Hematopoietic multipotent progenitor cell (in vitro differentiated cells): ENCODE data around the gene XPO6. TPM values are rescaled to one million over a fixed set of nuclear protein-coding genes. Genes with fewer than 3 reads are reported as not detected.
A peak's percentile ranks its signal among the peaks of the same experiment; 100 is the strongest.

Experiments used
- DNase-seq, 3 donors: peaks; one replicate each; pipeline ENCODE4 v3.0.0-alpha.2; 2011 to 2015; ENCODE audit warnings: low read depth in 2 of 3, low spot score in 2 of 3
- total RNA-seq: library from RNA; depleted of rRNA; stranded (reverse); fragments of >200 nt; gene quantifications from one replicate; pipeline ENCODE4 v1.2.3, GENCODE V29; 2012

Gene XPO6
- total RNA-seq, 1 donor, result 139 TPM

DNA sequence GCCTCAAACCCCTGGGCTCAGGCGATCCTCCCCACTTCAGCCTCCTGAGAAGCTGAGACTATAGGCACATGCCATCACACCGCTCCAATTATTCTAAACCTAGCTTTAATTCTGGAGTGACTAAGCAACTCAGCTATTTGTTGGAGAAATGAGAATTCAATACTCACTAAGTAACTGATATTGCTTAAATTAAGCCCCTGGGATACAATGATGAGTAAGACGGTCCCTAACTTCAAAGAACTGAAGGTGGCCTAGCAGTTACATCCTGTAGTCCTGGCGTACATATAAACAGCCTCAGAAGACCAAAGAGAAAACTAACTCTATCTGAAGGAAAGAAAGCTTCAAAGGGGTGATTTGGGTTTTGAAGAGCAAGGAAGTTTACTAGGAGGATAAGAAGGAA lies 25.0 kb downstream of the XPO6 start:
- DNase-seq, result no peak

DNA sequence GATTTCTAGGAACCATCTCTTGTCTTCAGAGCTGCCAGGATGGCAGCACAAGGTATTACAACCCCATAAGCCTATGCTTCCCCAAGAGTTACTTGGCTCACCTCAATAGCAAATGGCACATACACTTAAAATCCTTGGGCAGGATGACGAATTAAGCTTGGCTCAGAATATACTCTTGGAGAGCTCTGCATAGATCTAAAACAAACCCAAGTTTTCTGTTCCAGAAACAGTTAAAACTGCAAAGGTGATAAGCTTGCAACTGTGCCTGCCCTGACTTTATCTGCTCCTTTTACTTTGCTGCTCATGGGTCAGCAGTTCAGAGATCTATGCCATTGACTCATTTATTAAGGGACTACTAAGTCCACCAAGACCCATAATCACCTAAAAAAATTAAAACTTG lies 26.1 kb downstream of the XPO6 start:
- DNase-seq, result no peak

DNA sequence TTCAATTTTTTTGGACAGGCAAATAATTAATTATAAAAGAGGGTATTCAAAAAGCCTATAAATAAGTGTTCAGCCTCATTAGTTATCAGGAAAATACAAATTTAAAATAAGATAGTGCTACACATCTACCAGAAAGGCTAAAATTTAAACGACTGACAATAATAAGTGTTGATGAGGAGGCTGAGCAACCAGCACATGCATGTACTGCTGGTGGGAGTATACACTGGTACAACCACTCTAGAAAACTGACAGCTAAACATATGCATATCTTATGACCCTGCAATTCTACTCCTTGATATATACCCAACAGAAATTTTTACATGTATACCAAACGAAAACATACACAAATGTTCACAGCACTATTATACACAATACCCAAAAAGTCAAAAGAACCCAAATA lies 27.1 kb downstream of the XPO6 start:
- no peak for DNase-seq

DNA sequence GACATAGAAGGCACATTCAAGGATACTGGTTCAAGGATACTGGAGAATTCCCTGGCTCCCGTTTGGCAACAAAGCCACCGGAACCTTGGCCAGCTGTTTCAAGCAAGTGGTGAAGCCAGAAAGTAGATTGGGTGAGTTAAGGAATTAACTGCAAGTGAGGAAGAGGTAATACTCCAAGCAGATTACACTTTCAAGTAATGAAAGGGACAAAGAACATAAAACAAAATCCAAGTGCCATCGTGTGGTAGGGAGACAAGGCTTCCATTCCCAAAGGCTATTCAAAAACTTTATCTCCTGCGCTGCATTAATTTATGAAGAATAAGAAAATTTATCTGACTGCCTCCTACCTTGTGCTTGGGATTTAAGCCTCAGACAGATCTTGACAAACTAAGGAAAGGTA lies 27.8 kb downstream of the XPO6 start:
- no peak for DNase-seq

DNA sequence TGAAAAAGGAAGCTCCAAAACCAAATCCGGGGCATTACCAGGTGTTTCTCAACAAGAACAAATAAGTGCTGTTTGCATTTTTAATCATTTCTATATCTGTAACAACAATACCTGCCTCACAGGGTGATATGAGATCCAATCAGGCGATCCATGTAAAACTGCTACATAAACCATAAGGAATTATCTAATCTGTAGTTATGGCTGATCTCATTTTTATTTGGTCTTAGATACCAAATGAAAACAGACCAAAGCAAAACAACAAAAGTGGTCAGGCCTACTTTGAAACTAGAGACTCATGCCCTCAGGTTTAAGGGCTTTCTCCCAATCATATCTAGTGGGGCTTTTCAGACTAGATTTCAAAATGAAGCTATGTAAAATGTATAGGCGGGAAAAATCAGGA lies 28.3 kb downstream of the XPO6 start:
- DNase-seq, result no peak

DNA sequence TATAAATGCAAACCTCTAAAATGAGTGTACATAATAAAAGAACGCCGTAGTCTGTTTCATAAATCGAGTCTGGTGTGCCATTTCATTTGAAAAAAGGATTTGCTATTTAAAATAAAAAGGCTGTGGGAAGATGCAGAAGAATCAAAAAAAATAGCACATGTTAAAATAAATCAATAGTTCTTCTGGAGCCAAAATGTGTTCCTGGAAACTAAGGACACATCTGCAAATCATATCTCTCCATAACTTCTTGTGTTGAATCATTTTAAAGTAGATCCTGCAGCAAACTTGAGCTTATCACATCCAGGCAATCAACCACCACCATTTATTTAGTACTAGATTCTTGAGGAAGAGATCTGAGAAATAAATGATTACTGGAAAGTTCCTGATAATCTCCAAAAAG lies 29.0 kb downstream of the XPO6 start:
- DNase-seq, result no peak

DNA sequence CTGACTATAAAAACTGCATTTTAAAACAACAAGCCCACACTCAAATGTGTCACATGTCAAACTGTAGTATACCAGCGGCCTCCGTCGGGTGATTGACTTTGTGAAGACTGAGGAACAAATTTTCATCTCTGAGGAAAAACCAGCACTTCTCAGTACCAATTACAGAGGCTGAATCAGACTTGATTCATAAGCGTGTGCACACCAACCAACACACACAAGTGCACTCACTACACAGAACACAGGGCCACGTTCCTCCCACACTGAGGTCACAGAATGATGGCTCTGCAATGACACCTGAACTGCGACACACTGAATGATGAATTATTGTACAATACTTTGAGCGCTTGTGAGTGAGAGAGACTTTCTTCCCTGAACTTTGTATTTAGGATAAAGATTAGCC lies 29.6 kb downstream of the XPO6 start:
- DNase-seq, result no peak

DNA sequence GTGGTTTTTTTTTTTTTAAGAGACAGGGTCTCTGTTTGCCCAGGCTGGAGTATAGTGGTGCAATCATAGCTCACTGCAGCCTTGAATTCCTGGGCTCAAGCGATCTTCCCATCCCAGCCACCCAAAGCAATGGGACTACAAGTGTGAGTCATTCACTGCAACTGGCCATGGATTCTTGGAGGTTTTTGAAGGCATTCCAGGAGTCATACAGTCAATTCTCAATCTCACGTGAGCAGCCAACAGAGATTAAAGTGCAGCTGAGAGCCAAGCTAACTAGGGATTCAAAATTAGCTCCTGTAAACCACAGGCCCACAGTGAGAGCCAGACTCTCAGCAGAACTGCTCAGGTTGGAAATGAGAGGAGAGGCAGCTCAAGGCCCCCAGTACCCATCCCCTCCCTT lies 30.2 kb downstream of the XPO6 start:
- DNase-seq, result no peak

DNA sequence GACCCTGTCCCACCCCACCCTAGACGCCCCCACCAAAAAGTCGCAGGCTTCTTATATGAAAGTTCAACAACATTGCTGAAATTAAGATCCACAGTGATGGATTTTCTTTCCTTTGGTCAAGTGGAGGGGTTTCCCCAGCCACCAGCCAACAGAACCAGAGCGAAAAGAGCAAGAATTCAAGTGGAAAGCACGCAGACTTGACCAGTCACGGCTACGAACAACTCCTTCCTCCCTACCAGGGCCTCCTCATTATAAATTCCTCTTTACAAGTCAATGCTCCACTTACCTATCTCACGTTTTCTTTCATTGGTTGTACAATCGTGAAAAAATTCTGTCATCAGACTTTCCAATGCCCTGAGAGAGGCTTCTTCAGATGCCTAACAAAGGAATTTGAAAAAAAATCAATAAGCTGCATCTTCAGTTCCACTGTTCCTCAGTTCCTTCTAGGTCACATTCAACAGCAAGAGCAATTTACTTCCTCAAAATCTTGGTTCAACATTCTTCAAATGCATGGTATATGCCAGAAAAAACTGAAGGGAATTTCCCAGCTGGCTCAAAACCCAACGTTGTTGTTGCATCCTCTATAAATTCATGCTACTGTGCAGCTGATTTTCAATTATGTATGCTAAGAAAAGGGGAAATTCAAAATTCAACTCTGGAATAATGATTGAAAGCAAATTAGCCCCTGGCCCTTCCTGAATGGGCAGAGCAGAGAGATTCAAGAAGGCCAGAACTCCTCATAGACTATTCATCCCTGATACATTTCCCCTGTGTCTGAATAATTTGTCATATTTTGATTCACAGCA lies 30.9 kb downstream of the XPO6 start:
- DNase-seq, result peak in 2 of 3 donors; percentile 77 to 83

DNA sequence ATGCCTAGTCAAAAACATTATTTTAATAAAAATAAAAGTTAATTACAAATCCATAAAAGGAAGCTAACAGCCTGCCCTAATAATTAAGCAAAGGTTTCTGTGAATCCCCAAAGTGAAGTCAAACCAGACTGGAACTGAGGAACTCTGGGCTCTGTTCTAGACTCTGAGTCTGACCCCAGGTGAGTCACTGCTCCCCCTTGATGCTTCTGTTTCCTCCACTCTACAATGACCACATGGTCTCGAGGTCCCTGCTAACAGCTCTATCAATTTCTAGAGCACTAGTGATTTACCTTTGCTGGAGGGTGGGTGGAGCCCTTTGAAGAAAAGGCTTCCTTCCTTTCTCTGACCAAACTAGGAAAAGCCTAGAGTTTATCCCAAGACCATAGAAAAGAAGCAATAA lies 32.4 kb downstream of the XPO6 start:
- no peak for DNase-seq

DNA sequence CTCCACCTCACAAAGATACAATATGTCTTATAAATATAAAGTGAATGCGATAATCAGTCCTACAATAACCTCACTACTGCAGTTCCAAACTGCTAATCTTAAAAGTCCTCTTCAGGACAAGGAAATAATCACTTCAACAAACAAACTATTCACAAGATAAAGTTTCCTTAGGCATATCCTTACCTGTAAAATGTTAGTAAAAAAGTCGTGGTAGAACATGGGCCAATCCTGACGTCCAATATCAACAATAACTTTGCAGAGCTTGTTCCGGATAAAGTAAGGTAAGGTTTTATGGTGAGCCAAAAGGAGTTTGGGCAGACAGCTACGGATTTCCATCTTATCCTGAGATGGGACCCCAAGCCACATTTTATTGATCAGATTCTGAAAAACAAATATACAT lies 36.0 kb downstream of the XPO6 start:
- no peak for DNase-seq

DNA sequence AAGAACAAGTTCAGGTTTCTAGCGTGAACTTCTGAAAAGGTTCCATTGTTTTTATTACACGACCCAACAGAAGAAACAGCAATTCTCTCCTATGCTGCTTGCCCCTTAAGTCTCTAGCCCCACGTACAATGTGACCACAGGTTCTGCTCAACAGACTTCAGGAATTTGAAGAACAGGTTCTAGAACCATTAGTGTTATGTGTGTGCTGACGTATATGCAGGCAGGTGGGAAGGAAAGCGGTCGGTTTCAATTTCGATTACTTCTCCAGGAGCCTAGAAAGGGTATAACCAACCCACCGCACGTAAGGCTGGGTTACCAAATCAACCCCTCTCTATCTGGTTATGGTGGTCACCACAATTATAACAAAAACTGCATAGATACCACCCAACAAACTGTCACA lies 39.4 kb downstream of the XPO6 start:
- no peak for DNase-seq

DNA sequence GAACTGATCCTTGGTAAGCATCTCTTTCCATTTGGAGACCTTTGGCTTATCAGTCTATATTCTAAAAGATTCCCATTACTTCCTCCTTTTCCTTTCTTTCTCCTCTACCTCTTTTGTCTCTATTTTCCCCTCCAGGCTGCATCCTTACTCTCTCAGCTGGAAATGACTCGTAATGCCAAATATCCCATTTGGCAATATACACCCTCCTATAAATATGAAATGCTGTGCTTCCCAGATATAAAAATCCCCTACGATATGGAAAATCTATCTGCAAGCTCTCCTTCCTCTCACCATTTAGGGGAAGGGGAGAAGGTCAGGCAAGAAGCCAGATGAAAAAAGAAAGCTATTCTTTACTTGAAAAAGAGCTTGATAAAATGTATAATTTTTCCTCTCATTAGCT lies 39.9 kb downstream of the XPO6 start:
- DNase-seq, result no peak

DNA sequence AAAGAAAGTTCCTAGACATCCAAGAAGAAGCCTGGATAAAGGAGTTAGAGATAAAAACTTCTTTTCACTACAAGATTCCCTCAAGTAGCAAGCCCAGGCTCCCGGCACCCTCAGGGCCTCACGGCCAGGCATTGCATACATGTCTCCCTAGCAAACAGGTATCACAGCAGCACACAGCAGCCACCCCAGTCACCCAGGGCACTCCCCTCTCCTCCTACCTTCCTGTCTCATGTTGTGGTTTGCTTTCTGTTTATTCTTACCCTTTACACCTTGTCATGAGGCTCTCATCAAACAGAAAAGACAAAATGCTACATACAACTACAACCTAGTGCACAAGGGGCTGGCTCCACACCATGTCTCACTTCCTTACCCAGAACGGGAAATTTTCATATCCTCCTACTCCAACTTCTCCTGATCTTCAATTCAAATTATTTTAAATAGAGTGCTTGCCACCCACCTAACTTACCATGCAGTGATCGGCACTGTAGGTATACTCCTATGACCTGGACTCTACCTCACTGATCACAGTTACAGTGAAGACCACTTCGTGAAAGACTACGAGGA lies 42.7 kb downstream of the XPO6 start:
- no peak for DNase-seq

DNA sequence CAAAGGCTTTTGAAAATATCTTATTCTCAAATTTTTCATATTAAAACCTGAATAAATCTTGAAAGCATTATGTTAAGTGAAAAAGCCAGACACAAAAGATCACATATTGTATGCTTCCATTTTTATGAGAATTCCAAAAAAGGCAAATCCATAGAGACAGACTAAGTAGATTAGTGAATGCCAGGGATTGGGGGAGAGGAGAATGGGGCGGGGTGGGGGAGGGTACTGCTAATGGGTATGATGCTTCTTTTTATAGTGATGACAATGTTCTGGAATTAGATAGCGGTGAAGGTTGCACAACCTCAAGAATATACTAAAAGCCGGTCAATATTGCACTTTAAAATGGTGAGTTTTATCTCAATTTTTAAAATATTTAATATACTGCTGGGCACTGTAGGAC lies 44.0 kb downstream of the XPO6 start:
- no peak for DNase-seq

DNA sequence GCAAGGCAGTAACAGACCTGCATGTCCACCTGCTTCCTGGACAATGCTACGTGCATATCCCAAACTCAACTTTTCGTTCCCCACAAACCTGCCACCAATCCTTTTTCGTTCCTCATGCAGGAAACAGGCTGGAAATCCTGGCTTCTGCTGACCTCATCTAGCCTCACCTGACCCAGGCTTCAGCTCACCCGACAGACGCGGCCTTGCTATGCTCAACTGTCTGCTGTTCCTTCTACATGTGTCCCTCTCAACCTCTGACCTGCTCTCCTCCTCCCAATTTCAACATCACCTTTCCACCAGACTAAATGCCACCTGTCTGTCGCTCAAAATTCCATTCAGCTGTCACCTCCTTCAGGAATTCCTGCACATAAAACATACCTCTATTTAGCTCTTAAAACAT lies 44.5 kb downstream of the XPO6 start:
- no peak for DNase-seq

DNA sequence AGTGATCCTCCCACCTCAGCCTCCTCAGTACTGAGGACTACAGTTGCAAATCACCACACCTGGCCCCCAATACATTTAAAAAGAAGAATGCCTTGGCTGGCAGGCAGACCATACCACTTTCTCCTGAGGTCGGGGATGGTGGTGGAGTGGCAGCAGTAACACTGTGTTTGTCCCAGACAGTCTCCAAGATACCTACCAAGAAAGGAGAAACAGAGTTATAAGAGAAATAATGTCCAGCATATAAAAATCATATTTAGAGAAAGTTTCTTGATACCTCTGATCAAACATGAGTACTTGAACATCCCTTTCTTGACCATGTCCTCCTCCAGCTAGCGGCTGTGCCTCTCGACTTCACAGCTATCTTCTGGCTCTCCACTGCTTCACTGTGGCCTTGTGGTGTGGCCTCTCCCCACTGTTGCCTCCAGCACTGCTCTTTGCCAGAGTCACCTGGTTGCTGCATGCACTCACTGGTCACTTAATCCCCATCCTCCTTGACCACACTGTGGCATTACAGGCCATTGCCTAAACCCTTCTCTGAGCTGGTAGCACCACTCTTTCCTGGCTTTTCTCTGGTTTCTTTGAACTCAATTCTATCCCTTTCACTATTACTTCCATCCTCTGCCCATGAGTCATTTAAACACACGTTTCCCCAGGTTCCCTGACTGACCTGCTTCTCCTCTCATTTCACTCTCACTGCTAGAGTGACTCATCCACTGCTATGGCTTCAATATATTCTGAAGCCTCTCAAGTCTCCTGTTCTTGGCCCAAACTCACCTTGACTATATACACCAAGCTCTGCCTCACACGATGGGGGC lies 45.2 kb downstream of the XPO6 start:
- DNase-seq, result no peak

DNA sequence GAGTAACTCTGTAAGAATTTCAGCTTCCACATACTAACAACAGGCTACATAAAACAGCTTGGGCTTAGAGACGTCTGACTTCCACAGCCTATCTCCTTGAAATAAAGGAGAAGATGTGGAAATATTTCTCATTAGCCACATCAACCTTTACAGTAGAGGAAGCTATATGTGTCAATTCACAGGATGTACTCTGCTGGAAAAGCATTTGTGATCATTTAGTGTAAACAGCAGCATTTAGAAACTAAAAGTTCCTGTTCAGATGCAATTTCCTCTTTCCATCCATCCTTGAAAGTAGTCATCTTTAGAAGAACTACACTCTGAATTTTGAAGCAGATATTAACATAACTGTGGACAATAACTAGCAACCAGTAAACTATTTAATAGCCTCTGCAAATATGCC lies 46.2 kb downstream of the XPO6 start:
- DNase-seq, result no peak

DNA sequence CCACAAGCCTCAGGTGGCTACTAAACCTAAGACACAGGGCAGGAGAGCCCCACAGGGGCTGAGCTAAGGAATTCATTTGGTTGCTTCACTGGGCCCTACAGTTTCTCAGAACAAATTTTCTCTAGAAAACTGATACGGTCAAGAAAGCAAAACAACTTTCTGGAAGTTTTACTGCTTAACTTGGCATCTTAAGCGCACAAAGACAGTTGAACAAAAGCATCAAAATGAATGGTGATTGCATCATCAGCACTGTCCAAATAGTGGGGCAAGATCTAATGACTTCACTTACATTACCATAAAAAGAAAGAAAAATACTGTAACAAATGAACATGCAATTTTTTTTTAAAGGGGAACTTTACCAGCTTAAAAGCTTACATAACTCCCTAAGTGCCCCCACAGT lies 47.6 kb downstream of the XPO6 start:
- no peak for DNase-seq

DNA sequence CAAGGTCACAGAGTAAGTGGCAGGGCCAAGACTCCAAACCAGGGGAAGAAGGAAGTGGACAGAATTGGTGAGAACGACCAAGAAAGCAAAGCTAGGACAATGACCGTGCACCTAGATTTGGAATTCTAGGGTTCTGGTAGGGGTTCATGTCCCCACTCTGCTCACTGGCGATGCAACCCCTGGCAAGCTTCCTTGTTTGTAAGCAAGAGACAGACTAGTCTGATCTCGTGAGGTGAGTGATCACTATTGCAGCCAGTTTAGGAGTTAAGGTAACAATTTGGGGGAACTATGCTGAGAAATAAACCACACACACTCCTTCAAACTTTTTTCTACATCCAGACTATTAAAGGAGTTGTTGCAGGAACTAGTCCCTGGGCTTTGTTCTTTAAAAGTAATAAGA lies 48.1 kb downstream of the XPO6 start:
- DNase-seq, result no peak

DNA sequence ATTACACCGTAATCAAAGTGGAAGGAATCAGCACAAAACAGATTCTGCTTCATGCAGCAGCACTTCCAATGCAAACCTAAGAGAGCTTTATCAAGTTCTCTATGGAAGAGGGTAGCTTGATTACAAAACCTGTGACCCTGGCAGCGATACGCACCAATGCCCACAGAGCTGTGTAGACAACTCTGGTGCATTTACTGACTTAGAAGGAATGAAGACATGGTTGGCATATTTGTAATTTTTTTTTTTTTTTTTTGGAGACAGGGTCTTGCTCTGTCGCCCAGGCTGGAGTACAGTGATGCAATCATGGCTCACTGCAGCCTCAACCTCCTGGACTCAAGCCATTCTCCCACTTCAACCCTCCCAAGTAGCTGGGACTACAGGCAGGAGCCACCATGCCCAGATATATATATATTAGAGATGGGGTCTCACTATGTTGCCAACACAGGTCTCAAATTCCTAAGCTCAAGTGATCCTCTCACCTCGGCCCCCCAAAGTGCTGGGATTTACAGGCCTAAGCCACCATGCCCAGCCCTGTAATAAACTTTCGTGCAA lies 49.4 kb downstream of the XPO6 start:
- no peak for DNase-seq

DNA sequence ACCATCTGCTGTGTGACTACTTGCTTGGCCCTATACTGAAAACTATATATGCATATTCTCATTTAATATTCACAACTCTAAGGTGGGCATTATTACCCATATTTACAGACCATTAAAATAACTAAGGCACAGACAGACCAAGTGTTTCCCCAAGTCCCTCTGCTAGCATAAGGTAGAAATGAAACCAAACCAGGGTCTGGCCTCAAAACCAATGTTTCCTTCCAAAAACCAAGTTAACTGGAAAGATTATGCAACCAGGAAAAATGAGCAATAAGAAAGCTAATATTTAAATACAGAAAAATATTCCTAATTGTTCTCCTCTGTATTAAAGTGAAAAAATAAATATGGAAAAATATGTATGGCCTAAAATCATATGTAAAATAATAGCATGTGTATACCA lies 50.1 kb downstream of the XPO6 start:
- no peak for DNase-seq
